Measurements from ENCODE around the gene NEURL1B.

Gene NEURL1B

GRCh38 chr5:172641359-172642050 lies 442 bp downstream of the NEURL1B start:
- Histone ChIP-seq H3K36me3 (ENCODE audit: control insufficient read depth in 5 of 5, insufficient read depth in 5 of 5, low read length in 5 of 5) (peaks cover 0 to 5% (median 0%) of the 10 kb centered on the region in 5 donors), H3K27me3 (ENCODE audit: control insufficient read depth in 5 of 5, insufficient read depth in 4 of 5, low read length in 5 of 5) (peaks cover 15 to 29% (median 19%) of the 10 kb centered on the region in 5 donors)

GRCh38 chr5:172642051-172642409 lies 967 bp downstream of the NEURL1B start:
- Histone ChIP-seq H3K27ac (ENCODE audit: low read depth, low read length) (peak overlapping the region; percentile 35), H3K4me1 (ENCODE audit: control insufficient read depth in 5 of 5, insufficient read depth in 5 of 5, low read length in 5 of 5) (peaks cover 3 to 60% (median 18%) of the 10 kb centered on the region in 5 donors), H3K9ac (ENCODE audit: low read length in 5 of 5) (peak overlapping the region in 3 of 5 donors; percentile 53 to 73 (median 59))

More at GRCh38 chr5:172641359-172642050, 442 bp downstream of the NEURL1B start:
- H3K9ac ChIP-seq (ENCODE audit: low read length in 5 of 5) = peak overlapping the region in 3 of 5 donors; percentile 53 to 73 (median 53)
- H3K27ac ChIP-seq (ENCODE audit: low read depth, low read length) = peak overlapping the region; percentile 35
- H3K9me3 ChIP-seq (ENCODE audit: control insufficient read depth in 5 of 5, low read length in 5 of 5) = no peaks in the 10 kb centered on the region
- H3K4me1 ChIP-seq (ENCODE audit: control insufficient read depth in 5 of 5, insufficient read depth in 5 of 5, low read length in 5 of 5) = peaks cover 3 to 55% (median 18%) of the 10 kb centered on the region in 5 donors
- peak overlapping the region in 4 of 5 donors; percentile 52 to 77 (median 71) for H3K4me3 ChIP-seq (ENCODE audit: low read depth in 1 of 5, low read length in 5 of 5)

GRCh38 chr5:172642486-172642885 lies 1.4 kb downstream of the NEURL1B start:
- Histone ChIP-seq H3K9ac (ENCODE audit: low read length in 5 of 5) (peak overlapping the region in 3 of 5 donors; percentile 12 to 73 (median 59)), H3K27me3 (ENCODE audit: control insufficient read depth in 5 of 5, insufficient read depth in 4 of 5, low read length in 5 of 5) (peaks cover 8 to 26% (median 13%) of the 10 kb centered on the region in 5 donors), H3K4me3 (ENCODE audit: low read depth in 1 of 5, low read length in 5 of 5) (peak overlapping the region; percentile 52 to 77 (median 71)), H3K27ac (ENCODE audit: low read depth, low read length) (peak overlapping the region; percentile 35), H3K4me1 (ENCODE audit: control insufficient read depth in 5 of 5, insufficient read depth in 5 of 5, low read length in 5 of 5) (peaks cover 3 to 64% (median 18%) of the 10 kb centered on the region in 5 donors), H3K9me3 (ENCODE audit: control insufficient read depth in 5 of 5, low read length in 5 of 5) (no peaks in the 10 kb centered on the region), H3K36me3 (ENCODE audit: control insufficient read depth in 5 of 5, insufficient read depth in 5 of 5, low read length in 5 of 5) (peaks cover 0 to 5% (median 0%) of the 10 kb centered on the region in 5 donors)

More at GRCh38 chr5:172642051-172642409, 967 bp downstream of the NEURL1B start:
- Histone ChIP-seq H3K9me3 (ENCODE audit: control insufficient read depth in 5 of 5, low read length in 5 of 5) (no peaks in the 10 kb centered on the region), H3K4me3 (ENCODE audit: low read depth in 1 of 5, low read length in 5 of 5) (peak overlapping the region; percentile 52 to 77 (median 71)), H3K27me3 (ENCODE audit: control insufficient read depth in 5 of 5, insufficient read depth in 4 of 5, low read length in 5 of 5) (peaks cover 11 to 29% (median 17%) of the 10 kb centered on the region in 5 donors), H3K36me3 (ENCODE audit: control insufficient read depth in 5 of 5, insufficient read depth in 5 of 5, low read length in 5 of 5) (peaks cover 0 to 5% (median 0%) of the 10 kb centered on the region in 5 donors)

- Histone ChIP-seq H3K9me3 (ENCODE audit: control insufficient read depth in 5 of 5, low read length in 5 of 5) (no peaks in the 10 kb centered on the region), H3K36me3 (ENCODE audit: control insufficient read depth in 5 of 5, insufficient read depth in 5 of 5, low read length in 5 of 5) (peaks cover 0 to 5% (median 0%) of the 10 kb centered on the region in 5 donors), H3K4me1 (ENCODE audit: control insufficient read depth in 5 of 5, insufficient read depth in 5 of 5, low read length in 5 of 5) (peaks cover 3 to 71% (median 18%) of the 10 kb centered on the region in 5 donors), H3K9ac (ENCODE audit: low read length in 5 of 5) (peak overlapping the region in 2 of 5 donors; percentile 56 to 73), H3K4me3 (ENCODE audit: low read depth in 1 of 5, low read length in 5 of 5) (peak overlapping the region in 4 of 5 donors; percentile 66 to 77 (median 71)), H3K27ac (ENCODE audit: low read depth, low read length) (peak overlapping the region; percentile 35), H3K27me3 (ENCODE audit: control insufficient read depth in 5 of 5, insufficient read depth in 4 of 5, low read length in 5 of 5) (peaks cover 1 to 19% (median 9%) of the 10 kb centered on the region in 5 donors)
Observed at GRCh38 chr5:172642926-172643871, 2.1 kb downstream of the NEURL1B start.

- peak overlapping the region in 3 of 5 donors; percentile 71 to 77 (median 71) for H3K4me3 ChIP-seq (ENCODE audit: low read depth in 1 of 5, low read length in 5 of 5)
- H3K9ac ChIP-seq (ENCODE audit: low read length in 5 of 5) = no peak overlapping the region
- no peaks in the 10 kb centered on the region for H3K9me3 ChIP-seq (ENCODE audit: control insufficient read depth in 5 of 5, low read length in 5 of 5)
- H3K4me1 ChIP-seq (ENCODE audit: control insufficient read depth in 5 of 5, insufficient read depth in 5 of 5, low read length in 5 of 5) = peaks cover 3 to 81% (median 18%) of the 10 kb centered on the region in 5 donors
- no peak overlapping the region for H3K27ac ChIP-seq (ENCODE audit: low read depth, low read length)
- H3K36me3 ChIP-seq (ENCODE audit: control insufficient read depth in 5 of 5, insufficient read depth in 5 of 5, low read length in 5 of 5) = peaks cover 0 to 5% (median 0%) of the 10 kb centered on the region in 5 donors
- peaks cover 0 to 12% (median 8%) of the 10 kb centered on the region in 5 donors for H3K27me3 ChIP-seq (ENCODE audit: control insufficient read depth in 5 of 5, insufficient read depth in 4 of 5, low read length in 5 of 5)
Observed at GRCh38 chr5:172644266-172644665, 3.2 kb downstream of the NEURL1B start.

- H3K4me3 ChIP-seq (ENCODE audit: low read depth in 1 of 5, low read length in 5 of 5) = peak overlapping the region in 3 of 5 donors; percentile 24 to 77 (median 71)
- H3K27ac ChIP-seq (ENCODE audit: low read depth, low read length) = no peak overlapping the region
- no peaks in the 10 kb centered on the region for H3K9me3 ChIP-seq (ENCODE audit: control insufficient read depth in 5 of 5, low read length in 5 of 5)
- peaks cover 0 to 8% (median 0%) of the 10 kb centered on the region in 5 donors for H3K36me3 ChIP-seq (ENCODE audit: control insufficient read depth in 5 of 5, insufficient read depth in 5 of 5, low read length in 5 of 5)
- H3K27me3 ChIP-seq (ENCODE audit: control insufficient read depth in 5 of 5, insufficient read depth in 4 of 5, low read length in 5 of 5) = peaks cover 0 to 12% (median 8%) of the 10 kb centered on the region in 5 donors
- peaks cover 3 to 85% (median 21%) of the 10 kb centered on the region in 5 donors for H3K4me1 ChIP-seq (ENCODE audit: control insufficient read depth in 5 of 5, insufficient read depth in 5 of 5, low read length in 5 of 5)
- H3K9ac ChIP-seq (ENCODE audit: low read length in 5 of 5) = no peak overlapping the region
Observed at GRCh38 chr5:172644711-172645110, 3.6 kb downstream of the NEURL1B start.

- Histone ChIP-seq H3K36me3 (ENCODE audit: control insufficient read depth in 5 of 5, insufficient read depth in 5 of 5, low read length in 5 of 5) (peaks cover 0 to 8% (median 0%) of the 10 kb centered on the region in 5 donors), H3K9me3 (ENCODE audit: control insufficient read depth in 5 of 5, low read length in 5 of 5) (no peaks in the 10 kb centered on the region), H3K27me3 (ENCODE audit: control insufficient read depth in 5 of 5, insufficient read depth in 4 of 5, low read length in 5 of 5) (peaks cover 0 to 4% (median 3%) of the 10 kb centered on the region in 5 donors), H3K4me1 (ENCODE audit: control insufficient read depth in 5 of 5, insufficient read depth in 5 of 5, low read length in 5 of 5) (peaks cover 3 to 88% (median 19%) of the 10 kb centered on the region in 5 donors), H3K4me3 (ENCODE audit: low read depth in 1 of 5, low read length in 5 of 5) (peak overlapping the region in 2 of 5 donors; percentile 20 to 21), H3K9ac (ENCODE audit: low read length in 5 of 5) (peak overlapping the region in 1 of 5 donors; percentile 10), H3K27ac (ENCODE audit: low read depth, low read length) (peak overlapping the region; percentile 29)
Observed at GRCh38 chr5:172645271-172646055, 4.4 kb downstream of the NEURL1B start.

GRCh38 chr5:172646716-172647285 lies 5.7 kb downstream of the NEURL1B start:
- Histone ChIP-seq H3K4me3 (ENCODE audit: low read depth in 1 of 5, low read length in 5 of 5) (peak overlapping the region in 1 of 5 donors; percentile 3), H3K4me1 (ENCODE audit: control insufficient read depth in 5 of 5, insufficient read depth in 5 of 5, low read length in 5 of 5) (peaks cover 0 to 80% (median 11%) of the 10 kb centered on the region in 5 donors), H3K36me3 (ENCODE audit: control insufficient read depth in 5 of 5, insufficient read depth in 5 of 5, low read length in 5 of 5) (peaks cover 0 to 8% (median 0%) of the 10 kb centered on the region in 5 donors), H3K9me3 (ENCODE audit: control insufficient read depth in 5 of 5, low read length in 5 of 5) (no peaks in the 10 kb centered on the region), H3K27ac (ENCODE audit: low read depth, low read length) (peak overlapping the region; percentile 29), H3K27me3 (ENCODE audit: control insufficient read depth in 5 of 5, insufficient read depth in 4 of 5, low read length in 5 of 5) (no peaks in the 10 kb centered on the region), H3K9ac (ENCODE audit: low read length in 5 of 5) (peak overlapping the region in 1 of 5 donors; percentile 10)
